Amygdala (tissue), 56 donors: ENCODE measurements around the gene KRI1.

Experiments used
- DNase-seq, 56 donors: peaks; one replicate each; lab custom pipeline; 2025; lab: John Stamatoyannopoulos, UW

KRI1 gene

GRCh38 chr19:10521461-10522171, 44.2 kb downstream of the KRI1 start:
- no peak for DNase-seq

- no peak for DNase-seq
Measured at GRCh38 chr19:10520652-10521318, 45.0 kb downstream of the KRI1 start.

GRCh38 chr19:10519421-10519820, 46.4 kb downstream of the KRI1 start:
- DNase-seq: no peak

GRCh38 chr19:10518444-10519361, 47.1 kb downstream of the KRI1 start:
- DNase-seq: peak in 16 of 56 donors; percentile 11 to 58 (median 29)

GRCh38 chr19:10517760-10518443, 47.9 kb downstream of the KRI1 start:
- peak in 37 of 56 donors; percentile 30 to 86 (median 63) for DNase-seq

GRCh38 chr19:10517361-10517759, 48.5 kb downstream of the KRI1 start, which contains the start of gene S1PR5:
S1PR5 (minus strand) TSS chr19:10517447; CDS start chr19:10515011, 2,436 bp downstream.
- peak in 55 of 56 donors; percentile 41 to 93 (median 77) for DNase-seq

GRCh38 chr19:10516671-10517286, 49.0 kb downstream of the KRI1 start:
- peak in 7 of 56 donors; percentile 17 to 53 (median 36) for DNase-seq

- peak in 2 of 56 donors; percentile 4 to 5 for DNase-seq
Measured at GRCh38 chr19:10516064-10516385, 49.8 kb downstream of the KRI1 start.

DNA sequence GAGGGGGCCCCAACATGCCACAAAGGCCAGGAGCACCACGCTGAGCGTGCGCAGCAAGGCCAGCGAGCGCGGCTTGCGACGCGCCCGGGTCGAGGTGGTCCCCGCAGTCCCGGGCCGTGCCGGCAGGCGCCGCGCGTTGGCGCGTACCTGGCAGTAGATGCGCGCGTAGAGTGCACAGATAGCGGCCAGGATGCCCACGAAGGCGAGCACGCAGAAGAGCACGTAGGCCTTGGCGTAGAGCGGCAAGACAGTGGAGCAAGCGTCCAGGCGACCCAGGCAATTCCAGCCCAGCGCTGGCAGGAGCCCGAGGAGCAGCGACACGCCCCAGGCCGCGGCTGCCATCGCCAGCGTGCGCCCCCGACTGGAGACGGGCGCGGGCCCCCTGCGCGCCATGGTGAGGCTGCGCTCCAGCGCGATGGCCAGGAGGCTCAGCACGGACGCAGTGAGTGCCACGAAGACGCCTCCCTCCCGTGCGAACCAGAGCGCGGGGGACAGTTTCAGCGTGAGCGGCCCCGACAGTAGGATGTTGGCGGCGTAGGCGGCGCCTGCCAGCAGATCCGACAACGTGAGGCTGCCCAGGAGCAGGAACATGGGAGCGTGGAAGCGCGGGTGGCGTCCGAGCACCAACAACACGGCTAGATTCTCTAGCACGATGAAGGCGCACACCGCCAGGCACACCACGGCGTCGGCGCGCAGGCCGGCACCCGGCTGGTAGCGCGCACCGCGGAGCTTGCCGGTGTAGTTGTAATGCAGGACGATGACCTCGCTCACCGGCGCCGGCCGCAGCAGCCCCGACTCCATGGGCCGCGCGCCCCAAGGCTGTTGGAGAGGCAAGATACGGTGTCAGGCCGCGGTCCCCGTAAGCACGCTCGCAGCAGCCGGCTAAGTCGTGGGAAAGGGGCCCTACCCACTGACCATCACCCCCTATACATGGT, 51.3 kb downstream of the KRI1 start:
- DNase-seq: peak in 5 of 56 donors; percentile 15 to 32 (median 25)

GRCh38 chr19:10513223-10513622, 52.6 kb downstream of the KRI1 start:
- no peak for DNase-seq

DNA sequence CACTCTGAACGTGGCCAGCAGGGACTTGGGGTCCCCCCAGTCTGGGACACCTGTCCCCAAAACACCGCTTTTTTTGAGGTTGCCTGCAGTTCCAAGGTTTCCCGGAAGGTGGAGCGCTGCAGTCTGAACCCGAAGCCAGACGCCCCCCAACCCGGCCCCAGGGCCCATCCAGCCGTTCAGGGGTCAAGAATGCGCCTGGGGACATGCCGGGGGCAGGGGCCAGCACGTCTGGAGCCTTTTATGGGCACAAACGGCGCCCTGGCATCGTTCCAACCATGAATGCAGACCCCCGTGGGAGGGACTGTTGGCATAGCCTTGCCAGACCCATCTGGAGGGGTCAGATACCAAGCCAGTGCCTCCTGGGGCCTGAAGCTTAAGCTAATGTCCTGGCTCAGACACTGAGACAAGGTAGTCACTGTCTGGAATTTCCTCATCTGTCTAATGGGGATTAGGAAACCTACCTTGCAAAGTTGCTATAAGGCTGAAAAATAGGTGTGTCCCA, 55.5 kb downstream of the KRI1 start:
- DNase-seq: peak in 4 of 56 donors; percentile 5 to 35 (median 16)

DNA sequence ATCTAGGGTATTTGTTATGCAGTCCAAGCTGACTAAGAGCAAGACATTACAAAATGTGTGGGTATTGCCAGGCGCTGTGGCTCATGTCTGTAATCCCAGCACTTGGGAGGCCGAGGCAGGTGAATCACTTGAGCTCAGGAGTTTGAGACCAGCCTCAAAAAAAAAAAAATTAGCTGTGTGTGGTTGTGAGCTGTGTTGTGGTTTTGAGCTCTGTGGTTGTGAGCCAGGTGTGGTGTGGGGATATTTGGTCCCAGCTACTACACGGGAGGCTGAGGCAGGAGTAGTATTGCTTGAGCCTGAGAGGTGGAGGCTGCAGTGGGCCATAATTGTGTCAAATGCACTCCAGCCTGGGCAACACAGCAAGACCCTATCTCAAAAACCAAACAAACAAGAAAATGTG, 57.1 kb downstream of the KRI1 start:
- no peak for DNase-seq

DNA sequence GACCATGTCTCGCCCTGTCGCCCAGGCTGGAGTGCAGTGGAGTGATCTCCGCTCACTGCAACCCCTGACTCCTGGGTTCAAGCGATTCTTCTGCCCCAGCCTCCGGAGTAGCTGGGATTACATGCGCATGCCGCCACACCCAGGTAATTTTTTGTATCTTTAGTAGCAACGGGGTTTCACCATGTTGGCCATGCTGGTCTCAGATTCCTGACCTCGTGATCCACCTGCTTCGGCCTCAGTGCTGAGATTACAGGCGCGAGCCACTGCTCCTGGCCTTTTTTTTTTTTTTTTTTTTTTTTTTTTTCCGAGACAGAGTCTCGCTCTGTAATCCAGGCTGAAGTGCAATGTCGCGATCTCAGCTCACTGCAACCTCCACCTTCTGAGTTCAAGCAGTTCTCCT, 57.8 kb downstream of the KRI1 start:
- no peak for DNase-seq

GRCh38 chr19:10505583-10506229, 60.1 kb downstream of the KRI1 start:
- DNase-seq: peak in 35 of 56 donors; percentile 6 to 75 (median 39)
